ENCODE results near the gene UBL4A.
A peak's percentile ranks its signal among the peaks of the same experiment; 100 is the strongest.

Gene UBL4A

DNA sequence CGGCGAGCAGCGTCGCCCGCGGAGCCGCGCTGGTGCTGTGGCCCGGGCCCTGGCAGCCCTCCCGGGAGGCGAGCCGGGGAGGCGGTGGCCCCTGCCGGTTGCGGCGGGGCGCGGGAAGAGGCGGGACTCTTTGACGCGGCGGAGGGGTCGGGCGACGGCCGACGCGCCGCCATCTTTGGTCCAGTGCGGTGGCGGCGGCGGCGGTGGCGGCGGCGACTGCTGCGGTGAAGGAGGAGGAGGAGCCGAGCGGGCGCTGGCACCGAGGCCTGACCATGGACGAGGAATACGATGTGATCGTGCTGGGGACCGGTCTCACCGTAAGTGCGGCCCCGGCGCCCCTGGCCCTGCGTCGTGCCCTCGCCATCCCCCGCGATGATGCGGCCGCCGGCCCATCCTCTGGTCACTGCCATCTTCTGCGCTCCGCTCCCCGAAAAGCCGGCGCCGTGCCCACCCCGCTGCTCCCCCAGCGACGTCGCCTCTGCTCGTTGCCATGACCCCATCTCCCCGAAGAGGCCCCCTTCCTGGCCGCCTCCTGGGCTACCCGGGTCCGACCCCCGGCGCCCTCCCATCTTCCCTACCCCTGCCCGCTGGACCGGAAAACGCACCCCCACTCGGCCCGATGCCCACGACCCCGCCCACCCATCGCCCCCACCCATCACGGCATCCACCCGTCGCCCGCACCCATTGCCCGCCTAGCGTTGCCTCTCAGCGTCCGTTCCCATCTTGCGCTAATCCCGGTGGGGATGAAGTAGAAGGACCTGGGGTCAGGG, 49.2 kb downstream of the UBL4A start, which contains the start of gene GDI1:
GDI1 (plus strand) TSS at position 172 of the 770 bp plus-strand sequence; CDS start at position 273, 101 bp downstream.
- peak; percentile 22 for DNase-seq

DNA sequence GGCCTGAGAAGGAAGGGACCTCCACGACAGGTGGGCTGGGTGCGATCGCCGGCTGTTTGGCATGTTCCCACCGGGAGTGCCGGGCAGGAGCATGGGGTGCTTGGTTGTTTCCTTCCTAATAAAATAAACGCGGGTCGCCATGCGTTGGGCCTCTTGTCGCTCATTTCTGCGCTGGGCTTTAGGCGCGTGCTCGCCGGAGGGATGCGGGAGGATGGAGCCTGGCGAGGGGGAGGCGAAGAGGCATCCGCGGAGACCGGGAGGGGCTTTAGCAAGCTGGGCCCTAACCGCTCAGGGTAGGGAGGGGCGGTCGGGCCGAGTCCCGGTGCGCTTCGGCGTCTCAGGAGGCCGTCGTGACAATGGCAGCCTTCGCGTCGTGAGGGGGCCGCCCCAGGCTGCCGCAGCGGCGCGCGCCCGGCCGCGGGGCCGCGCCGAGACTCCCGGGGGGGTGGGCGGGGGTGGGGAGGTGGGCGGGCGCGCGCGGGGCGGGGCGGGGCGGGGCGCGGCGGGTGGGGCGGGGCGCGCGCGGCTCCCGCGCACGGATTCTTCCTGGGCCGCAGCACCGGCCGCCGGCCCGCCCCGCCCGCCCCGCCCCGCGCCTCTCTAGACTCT, 49.9 kb downstream of the UBL4A start:
- DNase-seq, result peak; percentile 21

DNA sequence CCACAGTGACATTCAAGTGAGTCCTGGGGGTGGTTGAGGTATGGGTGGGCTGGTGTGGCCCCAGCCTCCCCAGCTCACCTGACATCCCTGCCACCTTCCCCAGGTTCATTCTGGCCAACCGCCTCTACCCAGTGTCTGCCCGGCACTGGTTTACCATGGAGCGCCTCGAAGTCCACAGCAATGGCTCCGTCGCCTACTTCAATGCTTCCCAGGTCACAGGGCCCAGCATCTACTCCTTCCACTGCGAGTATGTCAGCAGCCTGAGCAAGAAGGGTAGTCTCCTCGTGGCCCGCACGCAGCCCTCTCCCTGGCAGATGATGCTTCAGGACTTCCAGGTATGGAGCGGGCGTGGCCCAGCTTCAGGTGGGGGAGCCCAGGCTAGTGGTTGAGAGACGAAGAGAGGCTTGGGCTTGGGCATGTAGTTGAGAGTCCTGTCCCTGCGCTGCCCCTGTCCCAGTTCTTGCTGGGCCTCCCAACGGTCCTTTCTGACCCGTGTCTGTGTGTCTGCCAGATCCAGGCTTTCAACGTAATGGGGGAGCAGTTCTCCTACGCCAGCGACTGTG, 51.2 kb downstream of the UBL4A start:
- no peak for DNase-seq

DNA sequence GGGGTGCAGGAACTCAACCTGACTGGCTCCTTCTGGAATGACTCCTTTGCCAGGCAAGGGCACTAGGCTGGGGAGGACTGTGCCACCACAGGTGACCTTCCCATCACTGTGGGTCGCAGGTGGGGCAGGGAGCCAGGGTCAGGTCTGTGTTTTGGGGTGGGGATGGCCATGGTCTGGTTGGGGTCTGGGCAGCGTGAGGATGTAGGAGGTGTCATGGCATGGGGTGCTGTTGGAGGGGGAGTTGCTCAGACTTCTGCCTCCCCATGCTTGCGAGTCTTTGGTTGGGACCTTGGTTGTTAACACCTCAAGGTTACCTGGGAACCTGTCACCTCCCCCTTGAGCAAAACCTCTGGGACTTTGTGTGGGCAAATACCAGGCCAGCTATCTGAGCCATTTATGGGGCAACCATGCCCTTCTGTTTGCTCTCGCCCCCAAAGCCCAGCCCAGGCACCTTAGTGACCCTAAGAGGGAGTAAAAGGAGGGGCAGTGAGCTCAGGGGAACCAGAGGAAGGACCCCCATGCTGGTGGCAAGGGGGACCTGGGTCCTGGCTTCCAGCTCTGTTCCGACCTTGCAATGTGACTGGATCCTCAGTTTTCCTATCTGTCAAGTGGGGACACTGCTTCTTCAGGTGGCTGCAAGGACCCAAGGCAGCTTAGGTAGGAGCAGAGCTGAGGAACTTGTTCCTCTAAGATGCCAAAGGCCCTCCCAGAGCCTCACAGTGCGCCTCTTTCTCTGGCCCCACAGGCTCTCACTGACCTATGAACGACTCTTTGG, 51.8 kb downstream of the UBL4A start:
- DNase-seq, result no peak
